Endothelial cell of umbilical vein (primary cell): Measurements from ENCODE around the gene MAEL. TPM values are rescaled to one million over a fixed set of nuclear protein-coding genes. Genes with fewer than 3 reads are reported as not detected.
A peak's percentile ranks its signal among the peaks of the same experiment; 100 is the strongest.

Experiments used
- BruUV-seq: library from RNA; stranded (reverse); fragments of 400-500 nt; replicated peaks from 2 replicates; lab custom pipeline; 2021; lab: Mats Ljungman, UMichigan
- CTCF ChIA-PET: fragments of 300-600, 350-600 bp; sonication (Branson Sonifier 250); formaldehyde crosslinking; loops from one replicate; lab custom pipeline; 2021; ENCODE audit warnings: antibody characterized with exemption, inconsistent platforms; lab: Charles Lee
- POLR2A ChIA-PET: fragments of 300-600, 350-600 bp; sonication (Branson Sonifier 250); formaldehyde crosslinking; loops from one replicate; lab custom pipeline; 2021; ENCODE audit warnings: antibody characterized with exemption, inconsistent platforms; lab: Charles Lee
- DNase-seq: peaks from one replicate; pipeline ENCODE4 v3.0.0-alpha.2; 2011; ENCODE audit warnings: low read depth, low spot score
- FAIRE-seq: peaks from 2 replicates; lab custom pipeline; 2011; peaks lifted over from hg19 to GRCh38; lab: Jason Lieb, UNC
- H2AFZ ChIP-seq: 2 replicates; pipeline ENCODE4 v1.6.0; 2012; ENCODE audit warnings: low read depth, low read length, control low read depth, inconsistent platforms
- H3K27ac ChIP-seq: 2 replicates; pipeline ENCODE4 v1.5.1; 2011; ENCODE audit warnings: low read depth, mild to moderate bottlenecking, control low read depth, low read length, moderate library complexity; ENCODE audit not compliant: insufficient read depth
- H3K27me3 ChIP-seq, 2 experiments: 2 replicates each; pipeline versions ENCODE4 v1.6.0 to v1.6.1; 2011; ENCODE audit warnings: low read length in 2 of 2, mixed read lengths in 1 of 2; ENCODE audit not compliant: control insufficient read depth in 2 of 2, insufficient read depth in 2 of 2
- H3K36me3 ChIP-seq, 2 experiments: 2 replicates in 1 of 2; 3 replicates in 1 of 2; pipeline ENCODE4 v1.5.1; 2011; ENCODE audit warnings: low read length in 2 of 2, mild to moderate bottlenecking in 1 of 2, moderate library complexity in 1 of 2; ENCODE audit not compliant: control insufficient read depth in 2 of 2, insufficient read depth in 2 of 2; ENCODE audit errors: extremely low read depth in 1 of 2
- H3K4me1 ChIP-seq: 3 replicates; pipeline ENCODE4 v1.5.1; 2011; ENCODE audit warnings: mild to moderate bottlenecking, low read length; ENCODE audit not compliant: control insufficient read depth, insufficient read depth; ENCODE audit errors: extremely low read depth
- H3K4me2 ChIP-seq: 2 replicates; pipeline ENCODE4 v1.6.1; 2011; ENCODE audit warnings: low read length, control low read depth, mixed read lengths; ENCODE audit not compliant: insufficient read depth
- H3K4me3 ChIP-seq, 3 experiments: fragments of 200-600 bp in 1 of 3; sonication (generic), shearing (Covaris generic) in 1 of 3; replicated peaks in 1 of 3; 2 replicates each; pipeline ENCODE4 v1.5.1; 2011 to 2016; ENCODE audit warnings: control low read depth in 3 of 3, low read length in 3 of 3, mild to moderate bottlenecking in 2 of 3, inconsistent platforms in 1 of 3, low read depth in 1 of 3, moderate library complexity in 1 of 3; ENCODE audit not compliant: insufficient read depth in 1 of 3
- H3K79me2 ChIP-seq: 2 replicates; pipeline ENCODE4 v1.6.0; 2012; ENCODE audit warnings: low read length, inconsistent platforms; ENCODE audit not compliant: control insufficient read depth, insufficient read depth
- H3K9ac ChIP-seq: replicated peaks from 2 replicates; pipeline ENCODE3; 2011; ENCODE audit warnings: low read length, control low read depth; ENCODE audit not compliant: insufficient read depth; ENCODE audit errors: extremely low read depth
- H3K9me1 ChIP-seq: replicated peaks from 3 replicates; pipeline ENCODE4 v1.6.0; 2011; ENCODE audit warnings: mild to moderate bottlenecking, low read length; ENCODE audit not compliant: control insufficient read depth, insufficient read depth; ENCODE audit errors: extremely low read depth
- H3K9me3 ChIP-seq: replicated peaks from 2 replicates; pipeline ENCODE4 v1.5.1; 2012; ENCODE audit warnings: low read length, inconsistent platforms; ENCODE audit not compliant: control insufficient read depth, insufficient read depth
- H4K20me1 ChIP-seq: replicated peaks from 2 replicates; pipeline ENCODE3; 2011; ENCODE audit warnings: mild to moderate bottlenecking, low read length; ENCODE audit not compliant: control insufficient read depth, insufficient read depth; ENCODE audit errors: extremely low read depth
- EZH2 ChIP-seq: IDR thresholded peaks from 2 replicates; pipeline ENCODE4 v1.6.1; 2012; ENCODE audit warnings: borderline replicate concordance, low read depth, mild to moderate bottlenecking, moderate library complexity, low read length, inconsistent platforms; ENCODE audit not compliant: severe bottlenecking
- FOS ChIP-seq: IDR thresholded peaks from 2 replicates; pipeline ENCODE4 v1.6.1; 2011; ENCODE audit warnings: mild to moderate bottlenecking, low read length, moderate library complexity, borderline replicate concordance; ENCODE audit not compliant: insufficient read depth
- GATA2 ChIP-seq: IDR thresholded peaks from 2 replicates; pipeline ENCODE4 v1.7.0; 2011; ENCODE audit warnings: low read depth, mild to moderate bottlenecking, moderate library complexity, mixed read lengths, low read length; ENCODE audit not compliant: insufficient read length, insufficient read depth
- JUN ChIP-seq: IDR thresholded peaks from 2 replicates; pipeline ENCODE4 v1.6.1; 2011; ENCODE audit warnings: borderline replicate concordance, low read depth; ENCODE audit not compliant: insufficient read length, insufficient read depth
- MYC ChIP-seq: IDR thresholded peaks from one replicate; pipeline ENCODE4 v1.6.1; 2011; ENCODE audit warnings: mild to moderate bottlenecking, low read depth, low read length
- POLR2A ChIP-seq: IDR thresholded peaks from 2 replicates; pipeline ENCODE4 v1.6.1; 2012; ENCODE audit warnings: low read depth, mild to moderate bottlenecking, control low read depth, low read length
- POLR2AphosphoS5 ChIP-seq: IDR thresholded peaks from 2 replicates; pipeline ENCODE4 v1.6.1; 2012; ENCODE audit warnings: low read depth, mild to moderate bottlenecking, control low read depth, low read length, moderate library complexity; ENCODE audit not compliant: insufficient read depth
- dilution Hi-C: fragments of 300-500 bp; cut with MboI; formaldehyde crosslinking; loops from one replicate; pipeline ENCODE4 v1.15.0; 2019; ENCODE audit warnings: low sequenced_read_pairs; ENCODE audit not compliant: extremely low pct_ligation_motif_present
- intact Hi-C: fragments of 100-400 bp; cut with micrococcal nuclease; formaldehyde crosslinking; loops from one replicate; pipeline ENCODE4 v1.10.0; 2022
- polyA plus RNA-seq, 4 experiments: library from polyadenylated mRNA; depleted of rRNA in 3 of 4; stranded (reverse) in 3 of 4; unstranded in 1 of 4; fragments of >200 nt; gene quantifications; 2 replicates each; pipeline versions ENCODE4 v1.2.1 to v1.2.3, GENCODE V29; 2011 to 2012; ENCODE audit warnings: missing spikeins in 1 of 4
- total RNA-seq: library from RNA; stranded (reverse); gene quantifications from 2 replicates; pipeline ENCODE4 v1.2.3, GENCODE V29; 2021
- TF ChIP-seq, protein P1 (sequence below), 2 donors: IDR thresholded peaks; 1 replicate in 1 of 2; 2 replicates in 1 of 2; pipeline ENCODE4 v1.5.1; 2011; ENCODE audit warnings: low read length in 2 of 2, mild to moderate bottlenecking in 2 of 2, moderate library complexity in 2 of 2, control low read depth in 1 of 2, inconsistent platforms in 1 of 2, low read depth in 1 of 2; ENCODE audit not compliant: insufficient read depth in 1 of 2; ENCODE audit errors: extremely low read depth in 1 of 2
- TF ChIP-seq, protein P2 (sequence below): IDR thresholded peaks from 2 replicates; pipeline ENCODE4 v1.6.1; 2011; ENCODE audit not compliant: insufficient read depth, insufficient read length

MAEL gene
- total and polyA plus RNA-seq, 2 donors (not counting 3 experiments of a cell fraction or from before 2014, with no cell fraction given) = 0.04 TPM; not detected in 1

DNA sequence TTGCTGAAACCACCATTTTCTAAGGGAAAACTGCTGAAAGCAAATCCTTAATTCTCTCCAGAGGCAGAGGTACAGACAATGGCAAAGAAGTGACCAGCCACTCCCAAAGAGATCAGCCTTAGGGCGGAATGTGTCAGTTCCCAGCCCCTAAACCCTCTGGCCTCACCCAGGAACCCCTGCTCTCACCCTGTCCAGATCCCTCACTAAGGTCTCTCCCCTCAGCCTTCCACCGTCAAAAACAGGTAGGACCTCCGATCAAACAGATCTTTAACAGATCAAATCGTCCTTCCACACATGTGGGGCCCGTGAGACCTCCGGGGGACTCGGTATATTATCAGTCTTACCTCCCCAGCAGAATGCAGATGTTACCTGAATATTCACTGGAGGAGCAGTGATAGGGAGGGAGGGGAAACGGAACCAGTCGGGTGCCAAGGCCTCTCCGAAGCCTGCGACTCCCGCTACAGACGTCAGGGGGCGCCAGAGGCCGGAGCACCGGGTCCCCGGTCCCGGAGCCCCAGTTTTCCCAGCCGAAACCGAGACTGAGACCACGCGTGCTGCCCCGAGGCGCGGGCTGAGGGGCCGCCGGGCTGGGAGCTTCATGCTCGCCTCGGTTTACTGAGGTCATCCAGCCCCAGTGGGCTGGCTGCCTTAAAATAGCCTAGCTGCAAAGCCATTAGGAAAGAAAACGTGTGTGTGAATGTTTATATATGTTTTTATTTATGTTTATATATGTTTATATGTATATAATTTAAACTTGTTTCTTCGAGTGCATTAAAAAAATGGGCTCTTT lies 77.4 kb downstream of the MAEL start:
- Histone ChIP-seq H3K9me3 (no peaks in the 10 kb centered on the region), H2AFZ (peak overlapping the region; percentile 65), H4K20me1 (no peaks in the 10 kb centered on the region), H3K4me3 (no peak overlapping the region), H3K79me2 (no peaks in the 10 kb centered on the region), H3K9me1 (no peaks in the 10 kb centered on the region), H3K4me2 (peak overlapping the region; percentile 59), H3K27me3 (peaks cover 0 to 9% of the 10 kb centered on the region in 2 experiments), H3K4me1 (no peaks in the 10 kb centered on the region), H3K36me3 (no peaks in the 10 kb centered on the region), H3K27ac (no peak overlapping the region), H3K9ac (no peak overlapping the region)
- intact Hi-C loops (loop anchor here (1.0 to 5.0 kb wide), 7 partner anchors 56 to 621 kb away; partner anchors contain the start of gene POU2F1), dilution Hi-C loops (no loop called here)
- TF ChIP-seq POLR2AphosphoS5 (no peak), EZH2 (peak; percentile 49), JUN (no peak), GATA2 (no peak), FOS (no peak), MYC (no peak), POLR2A (no peak)
- TF ChIP-seq, protein P1, sequence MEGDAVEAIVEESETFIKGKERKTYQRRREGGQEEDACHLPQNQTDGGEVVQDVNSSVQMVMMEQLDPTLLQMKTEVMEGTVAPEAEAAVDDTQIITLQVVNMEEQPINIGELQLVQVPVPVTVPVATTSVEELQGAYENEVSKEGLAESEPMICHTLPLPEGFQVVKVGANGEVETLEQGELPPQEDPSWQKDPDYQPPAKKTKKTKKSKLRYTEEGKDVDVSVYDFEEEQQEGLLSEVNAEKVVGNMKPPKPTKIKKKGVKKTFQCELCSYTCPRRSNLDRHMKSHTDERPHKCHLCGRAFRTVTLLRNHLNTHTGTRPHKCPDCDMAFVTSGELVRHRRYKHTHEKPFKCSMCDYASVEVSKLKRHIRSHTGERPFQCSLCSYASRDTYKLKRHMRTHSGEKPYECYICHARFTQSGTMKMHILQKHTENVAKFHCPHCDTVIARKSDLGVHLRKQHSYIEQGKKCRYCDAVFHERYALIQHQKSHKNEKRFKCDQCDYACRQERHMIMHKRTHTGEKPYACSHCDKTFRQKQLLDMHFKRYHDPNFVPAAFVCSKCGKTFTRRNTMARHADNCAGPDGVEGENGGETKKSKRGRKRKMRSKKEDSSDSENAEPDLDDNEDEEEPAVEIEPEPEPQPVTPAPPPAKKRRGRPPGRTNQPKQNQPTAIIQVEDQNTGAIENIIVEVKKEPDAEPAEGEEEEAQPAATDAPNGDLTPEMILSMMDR (IDR thresholded peaks at IDR 0.05; ENCODE audit: extremely low read depth in 1 of 2, insufficient read depth in 1 of 2, low read depth in 1 of 2, low read length in 2 of 2) = peak; percentile 94 to 98
- TF ChIP-seq, protein P2, sequence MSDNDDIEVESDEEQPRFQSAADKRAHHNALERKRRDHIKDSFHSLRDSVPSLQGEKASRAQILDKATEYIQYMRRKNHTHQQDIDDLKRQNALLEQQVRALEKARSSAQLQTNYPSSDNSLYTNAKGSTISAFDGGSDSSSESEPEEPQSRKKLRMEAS = no peak
- CTCF ChIA-PET = interaction anchor here (0.7 to 12.6 kb wide), 22 partner anchors 8 to 492 kb away, joined by 3 to 509 read pairs (median 4); partner anchors contain the start of genes CREG1 and POU2F1
- DNase-seq (peak; percentile 43), FAIRE-seq (peak; percentile 74)
- no TSS peak for BruUV-seq
- POLR2A ChIA-PET = no interaction called here
